Glutamatergic neuron (in vitro differentiated cells): ENCODE results near the gene OGN. TPM values are rescaled to one million over a fixed set of nuclear protein-coding genes. Genes with fewer than 3 reads are reported as not detected.

ENCODE experiments used
- DNase-seq: peaks from one replicate; pipeline ENCODE4 v3.0.0; 2022
- H3K27ac Mint-ChIP-seq: one replicate; pipeline ENCODE4 v1.8.0; 2020; ENCODE audit warnings: mild to moderate bottlenecking, mixed read lengths, inconsistent platforms; ENCODE audit not compliant: unreplicated experiment
- H3K27me3 Mint-ChIP-seq: one replicate; pipeline ENCODE4 v1.8.0; 2020; ENCODE audit warnings: mild to moderate bottlenecking, moderate library complexity, mixed read lengths, inconsistent platforms; ENCODE audit not compliant: unreplicated experiment
- H3K36me3 Mint-ChIP-seq: one replicate; pipeline ENCODE4 v1.8.0; 2020; ENCODE audit warnings: mild to moderate bottlenecking, mixed read lengths, inconsistent platforms; ENCODE audit not compliant: unreplicated experiment
- H3K4me1 Mint-ChIP-seq: one replicate; pipeline ENCODE4 v1.8.0; 2020; ENCODE audit warnings: mild to moderate bottlenecking, low read depth, mixed read lengths, inconsistent platforms; ENCODE audit not compliant: unreplicated experiment
- H3K4me3 Mint-ChIP-seq: one replicate; pipeline ENCODE4 v1.8.0; 2020; ENCODE audit warnings: mild to moderate bottlenecking, mixed read lengths, inconsistent platforms; ENCODE audit not compliant: unreplicated experiment
- H3K9me3 Mint-ChIP-seq: one replicate; pipeline ENCODE4 v1.8.0; 2020; ENCODE audit warnings: mild to moderate bottlenecking, moderate library complexity, mixed read lengths, inconsistent platforms; ENCODE audit not compliant: unreplicated experiment
- CTCF ChIP-seq: fragments of 200-600 bp; sonication (generic); IDR thresholded peaks from one replicate; pipeline ENCODE4 v1.5.0; 2021; ENCODE audit not compliant: partially characterized antibody, unreplicated experiment
- total RNA-seq: library from RNA; stranded (reverse); fragmentation: NEBNext Ultra II Directional; extraction: Animal tissue kit (Norgen Biotek cat#: 25700); gene quantifications from one replicate; pipeline ENCODE4 v1.2.1, GENCODE V29; 2021; ENCODE audit not compliant: unreplicated experiment

OGN gene
- total RNA-seq, 1 donor from 2014 or later: not detected

- Mint-ChIP-seq H3K27me3 (no peaks in the 10 kb centered on the region), H3K4me1 (no peaks in the 10 kb centered on the region), H3K36me3 (peaks cover 11% of the 10 kb centered on the region), H3K27ac (no peak overlapping the region), H3K9me3 (no peaks in the 10 kb centered on the region), H3K4me3 (no peak overlapping the region)
- no peak for DNase-seq
- TF ChIP-seq CTCF: no peak
Measured at GRCh38 chr9:92350740-92351133, 53.6 kb downstream of the OGN start.

GRCh38 chr9:92349771-92350739 is 54.3 kb downstream of the OGN start:
- DNase-seq: no peak
- H3K4me3 Mint-ChIP-seq: no peak overlapping the region
- no peak overlapping the region for H3K27ac Mint-ChIP-seq
- TF ChIP-seq CTCF: no peak
- peaks cover 11% of the 10 kb centered on the region for H3K36me3 Mint-ChIP-seq
- H3K27me3 Mint-ChIP-seq: no peaks in the 10 kb centered on the region
- H3K4me1 Mint-ChIP-seq: no peaks in the 10 kb centered on the region
- no peaks in the 10 kb centered on the region for H3K9me3 Mint-ChIP-seq

GRCh38 chr9:92345582-92345981 is 58.8 kb downstream of the OGN start:
- Mint-ChIP-seq H3K9me3 (no peaks in the 10 kb centered on the region), H3K27ac (no peak overlapping the region), H3K4me1 (no peaks in the 10 kb centered on the region), H3K36me3 (peaks cover 5% of the 10 kb centered on the region), H3K4me3 (no peak overlapping the region), H3K27me3 (no peaks in the 10 kb centered on the region)
- DNase-seq: no peak
- TF ChIP-seq CTCF: no peak

- TF ChIP-seq CTCF: no peak
- Mint-ChIP-seq H3K27ac (no peak overlapping the region), H3K4me3 (no peak overlapping the region)
Measured at GRCh38 chr9:92342825-92343488, 61.4 kb downstream of the OGN start.

GRCh38 chr9:92341578-92341977 is 62.8 kb downstream of the OGN start:
- H3K9me3 Mint-ChIP-seq: no peaks in the 10 kb centered on the region
- no peak for TF ChIP-seq CTCF
- H3K4me3 Mint-ChIP-seq: no peak overlapping the region
- H3K36me3 Mint-ChIP-seq: peaks cover 10% of the 10 kb centered on the region
- no peak overlapping the region for H3K27ac Mint-ChIP-seq
- DNase-seq: no peak
- H3K27me3 Mint-ChIP-seq: no peaks in the 10 kb centered on the region
- H3K4me1 Mint-ChIP-seq: no peaks in the 10 kb centered on the region

More at GRCh38 chr9:92342825-92343488, 61.4 kb downstream of the OGN start:
- Mint-ChIP-seq H3K27me3 (no peaks in the 10 kb centered on the region), H3K9me3 (no peaks in the 10 kb centered on the region), H3K36me3 (peaks cover 10% of the 10 kb centered on the region), H3K4me1 (no peaks in the 10 kb centered on the region)
- DNase-seq: no peak
